Measurements from ENCODE around the gene PRR20B. TPM values are rescaled to one million over a fixed set of nuclear protein-coding genes. Genes with fewer than 3 reads are reported as not detected.
"Not testable (repeated sequence)": the region's sequence is repeated elsewhere in the genome, so short reads cannot be mapped to it uniquely, and the experiment has no call there.

Gene PRR20B
- not detected for polyA plus RNA-seq (ENCODE audit: insufficient read length in 4 of 4)

DNA sequence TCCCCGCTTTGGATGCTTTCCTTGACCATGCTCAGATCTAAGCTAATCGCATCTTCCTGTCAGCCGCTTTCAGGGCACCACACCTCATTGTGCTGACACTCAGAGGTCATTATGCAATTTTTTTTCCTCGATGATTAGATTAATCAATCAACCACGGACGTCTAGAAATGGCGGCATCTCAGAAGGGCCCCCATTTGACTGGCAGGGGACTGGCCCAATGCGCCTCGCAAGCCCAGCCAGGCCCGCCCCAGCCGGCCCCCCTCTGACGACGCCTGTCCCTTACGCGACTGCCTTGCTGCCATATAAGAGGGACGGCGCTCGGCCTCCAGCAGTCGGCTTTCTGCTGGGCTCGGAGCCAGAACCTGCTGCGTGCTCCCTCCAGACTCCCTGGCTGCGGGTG is at the start of gene PRR20B:
TSS of gene PRR20B (plus strand) at position 301 of the 400 bp plus-strand sequence. CDS start 387 bp downstream, outside the sequence.
- DNase-seq (ENCODE audit: low read depth in 4 of 4, low spot score in 3 of 4), result not testable (repeated sequence)

DNA sequence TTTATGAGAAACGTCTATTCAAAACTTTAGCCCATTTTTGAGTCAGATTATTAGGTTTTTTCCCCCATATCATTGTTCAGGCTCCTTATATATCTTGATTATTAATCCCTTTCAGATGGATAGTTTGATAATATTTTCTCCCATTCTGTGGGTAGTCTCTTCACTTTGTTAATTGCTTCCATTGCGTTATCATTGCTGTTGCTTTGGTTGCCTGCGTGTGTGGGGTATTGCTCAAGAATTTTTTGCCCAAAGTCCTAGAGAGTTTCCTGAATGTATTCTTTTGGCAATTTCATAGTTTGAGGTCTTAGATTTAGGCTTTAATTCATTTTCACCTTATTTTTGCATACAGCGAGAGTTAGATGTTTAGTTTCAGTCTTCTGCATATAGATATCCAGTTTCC is 32.3 kb upstream of the PRR20B start:
- no peak for DNase-seq (ENCODE audit: low read depth in 4 of 4, low spot score in 3 of 4)

DNA sequence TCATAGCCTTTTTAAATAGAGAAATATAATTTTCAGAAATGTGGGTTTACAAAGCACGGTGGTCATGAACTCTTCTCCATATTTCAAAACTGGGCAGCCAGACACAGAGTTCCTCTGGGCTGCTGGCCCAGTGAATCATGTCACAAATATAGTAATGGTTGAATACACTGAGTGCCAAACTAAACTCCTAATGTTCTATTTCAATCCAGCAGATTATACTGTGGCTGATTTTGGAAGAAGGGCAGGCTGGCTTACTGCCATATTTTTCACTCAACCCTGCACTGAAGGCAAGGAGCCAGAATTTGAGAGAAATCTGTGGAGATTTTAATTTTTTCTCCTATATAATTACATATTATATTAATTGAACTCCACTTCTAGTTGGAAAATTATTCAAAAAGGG is 23.6 kb upstream of the PRR20B start:
- no peak for DNase-seq (ENCODE audit: low read depth in 4 of 4, low spot score in 3 of 4)

DNA sequence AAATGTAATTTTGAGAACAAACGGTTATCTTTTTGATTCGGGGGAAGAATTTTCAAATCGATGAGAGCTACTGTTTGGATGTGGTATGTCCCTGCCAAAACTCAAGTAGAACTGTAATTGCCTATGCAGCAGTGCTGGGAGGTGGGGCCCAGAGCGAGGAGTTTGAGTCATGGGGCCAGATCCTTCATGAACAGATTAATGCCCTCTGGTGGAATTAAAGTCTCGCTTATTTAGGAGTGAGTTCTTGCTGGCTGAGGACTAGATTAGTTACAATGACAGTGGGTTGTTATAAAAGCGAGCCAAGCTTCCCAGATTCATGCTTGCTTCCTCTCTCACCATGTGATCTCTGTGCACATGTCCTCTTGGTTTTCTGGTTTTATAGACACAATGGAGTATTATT is 18.4 kb upstream of the PRR20B start:
- DNase-seq (ENCODE audit: low read depth in 4 of 4, low spot score in 3 of 4), result no peak

DNA sequence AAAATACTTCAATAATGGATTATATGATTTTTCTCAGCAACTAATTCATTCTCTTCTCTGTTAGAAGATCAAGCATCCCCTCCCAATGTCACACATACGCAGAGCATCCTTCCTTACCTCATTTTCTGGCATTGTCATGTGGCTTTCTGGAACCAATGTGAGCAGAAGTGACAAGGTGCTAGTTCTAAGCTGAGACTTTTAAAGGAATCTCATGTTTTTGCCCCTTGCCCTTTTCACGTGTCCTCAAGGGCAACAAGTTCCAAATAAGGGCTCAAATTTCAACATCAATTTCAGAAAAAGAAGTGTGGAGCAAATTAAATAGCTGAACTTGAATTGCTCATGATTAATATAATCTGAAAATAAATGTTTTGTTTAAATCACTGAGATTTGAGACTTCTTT is 11.2 kb upstream of the PRR20B start:
- no peak for DNase-seq (ENCODE audit: low read depth in 4 of 4, low spot score in 3 of 4)

DNA sequence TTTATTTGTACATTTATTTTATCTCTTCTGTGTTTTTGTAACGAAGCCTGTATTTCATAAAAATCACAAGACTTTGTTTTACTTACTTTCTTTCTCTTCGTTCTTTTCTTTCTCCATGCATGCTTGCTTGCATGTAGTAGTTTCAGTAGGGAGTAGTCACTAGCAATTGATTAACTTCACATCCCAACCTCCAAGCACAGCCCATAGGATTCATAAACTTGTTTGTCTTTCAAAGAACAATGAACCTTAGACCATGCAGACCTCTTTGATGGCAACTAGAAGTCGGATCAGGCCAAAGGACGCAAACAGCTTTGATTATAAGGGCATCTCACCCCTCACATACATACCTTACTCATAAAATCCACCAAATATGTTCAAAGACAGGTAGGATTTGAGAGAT is 9.7 kb upstream of the PRR20B start:
- peak in 1 of 4 donors; percentile 0 for DNase-seq (ENCODE audit: low read depth in 4 of 4, low spot score in 3 of 4)

DNA sequence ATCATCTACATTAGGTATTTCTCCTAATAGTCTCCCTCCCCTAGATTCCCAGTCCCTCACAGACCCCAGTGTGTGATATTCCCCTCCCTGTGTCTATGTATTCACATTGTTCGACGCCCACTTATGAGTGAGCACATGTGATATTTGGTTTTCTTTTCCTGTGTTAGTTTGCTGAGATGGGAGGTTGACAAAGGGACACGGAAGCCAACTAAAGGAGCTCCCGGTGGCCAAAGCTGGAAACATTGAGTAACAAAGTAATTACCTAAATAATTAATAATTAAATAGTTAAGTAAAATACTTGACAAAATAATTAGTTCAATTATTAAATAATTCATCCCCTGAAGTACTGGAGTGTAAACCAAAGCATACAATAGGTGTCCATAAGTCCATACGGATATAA is 8.3 kb upstream of the PRR20B start:
- DNase-seq (ENCODE audit: low read depth in 4 of 4, low spot score in 3 of 4), result no peak

DNA sequence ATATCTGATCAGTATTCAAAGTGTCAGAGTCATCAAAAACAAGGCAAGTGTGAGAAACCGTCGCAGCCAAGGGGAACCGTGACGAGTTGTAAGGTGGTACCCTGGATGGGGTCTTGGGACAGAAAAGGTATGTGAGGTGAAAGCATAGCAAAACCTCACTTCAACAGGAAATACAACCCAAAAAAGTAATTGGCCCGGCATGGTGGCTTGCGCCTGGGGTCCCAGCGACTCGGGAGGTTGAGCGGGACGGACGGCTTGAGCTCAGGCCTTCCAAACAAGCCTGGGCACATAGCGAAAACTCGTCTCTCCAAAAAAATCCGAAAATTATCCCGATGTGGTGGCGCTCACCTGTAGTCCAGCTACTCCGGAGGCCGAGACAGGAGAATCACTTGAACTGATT is 7.5 kb upstream of the PRR20B start:
- not testable (repeated sequence) for DNase-seq (ENCODE audit: low read depth in 4 of 4, low spot score in 3 of 4)

DNA sequence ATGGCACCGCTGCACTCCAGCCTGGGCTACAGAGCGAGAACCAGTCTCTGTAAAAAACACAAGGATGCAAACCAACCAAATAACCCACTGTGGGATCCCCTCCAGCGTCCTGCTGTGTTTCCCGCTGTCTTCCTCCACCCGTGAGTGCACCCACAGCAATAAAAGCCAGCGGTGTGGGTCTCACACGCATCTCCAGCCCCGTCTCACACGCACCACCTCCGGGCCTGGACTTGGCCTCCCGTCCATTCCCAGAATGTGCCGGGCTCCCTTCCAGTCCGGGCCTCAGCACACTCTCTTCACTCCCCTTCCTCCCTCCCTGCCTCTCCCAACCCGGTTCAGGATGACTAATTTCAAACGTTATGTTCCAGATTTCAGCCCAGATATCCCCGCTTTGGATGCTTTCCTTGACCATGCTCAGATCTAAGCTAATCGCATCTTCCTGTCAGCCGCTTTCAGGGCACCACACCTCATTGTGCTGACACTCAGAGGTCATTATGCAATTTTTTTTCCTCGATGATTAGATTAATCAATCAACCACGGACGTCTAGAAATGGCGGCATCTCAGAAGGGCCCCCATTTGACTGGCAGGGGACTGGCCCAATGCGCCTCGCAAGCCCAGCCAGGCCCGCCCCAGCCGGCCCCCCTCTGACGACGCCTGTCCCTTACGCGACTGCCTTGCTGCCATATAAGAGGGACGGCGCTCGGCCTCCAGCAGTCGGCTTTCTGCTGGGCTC is 6.9 kb upstream of the PRR20B start, which contains the start of gene PRR20A:
TSS of gene PRR20A (plus strand) at position 684 of the 734 bp plus-strand sequence. CDS start 387 bp downstream, outside the sequence.
- not testable (repeated sequence) for DNase-seq (ENCODE audit: low read depth in 4 of 4, low spot score in 3 of 4)

DNA sequence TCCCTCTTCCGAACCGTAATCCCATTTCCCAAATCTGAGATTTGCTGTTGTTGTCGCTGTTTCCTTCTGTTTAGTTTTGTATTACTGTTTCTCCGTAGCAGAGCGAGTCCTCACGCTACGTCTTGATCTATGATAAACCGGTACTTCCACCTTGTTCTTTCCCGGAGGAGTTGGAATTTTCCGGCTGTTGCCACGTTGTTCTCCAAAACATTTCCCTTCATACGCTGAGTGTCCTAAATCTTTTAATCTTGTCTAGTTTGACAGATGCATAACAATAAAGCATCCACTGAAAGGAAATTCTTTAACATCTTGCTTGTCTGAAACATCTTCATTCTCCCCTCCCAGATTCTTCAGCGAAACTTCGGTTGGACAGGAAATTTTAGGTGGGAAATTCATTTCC is 818 bp downstream of the PRR20B start:
- DNase-seq (ENCODE audit: low read depth in 4 of 4, low spot score in 3 of 4), result not testable (repeated sequence)

DNA sequence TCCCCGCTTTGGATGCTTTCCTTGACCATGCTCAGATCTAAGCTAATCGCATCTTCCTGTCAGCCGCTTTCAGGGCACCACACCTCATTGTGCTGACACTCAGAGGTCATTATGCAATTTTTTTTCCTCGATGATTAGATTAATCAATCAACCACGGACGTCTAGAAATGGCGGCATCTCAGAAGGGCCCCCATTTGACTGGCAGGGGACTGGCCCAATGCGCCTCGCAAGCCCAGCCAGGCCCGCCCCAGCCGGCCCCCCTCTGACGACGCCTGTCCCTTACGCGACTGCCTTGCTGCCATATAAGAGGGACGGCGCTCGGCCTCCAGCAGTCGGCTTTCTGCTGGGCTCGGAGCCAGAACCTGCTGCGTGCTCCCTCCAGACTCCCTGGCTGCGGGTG is 6.5 kb downstream of the PRR20B start, which contains the start of gene PRR20C:
TSS of gene PRR20C (plus strand) at position 301 of the 400 bp plus-strand sequence. CDS start 387 bp downstream, outside the sequence.
- not testable (repeated sequence) for DNase-seq (ENCODE audit: low read depth in 4 of 4, low spot score in 3 of 4)

DNA sequence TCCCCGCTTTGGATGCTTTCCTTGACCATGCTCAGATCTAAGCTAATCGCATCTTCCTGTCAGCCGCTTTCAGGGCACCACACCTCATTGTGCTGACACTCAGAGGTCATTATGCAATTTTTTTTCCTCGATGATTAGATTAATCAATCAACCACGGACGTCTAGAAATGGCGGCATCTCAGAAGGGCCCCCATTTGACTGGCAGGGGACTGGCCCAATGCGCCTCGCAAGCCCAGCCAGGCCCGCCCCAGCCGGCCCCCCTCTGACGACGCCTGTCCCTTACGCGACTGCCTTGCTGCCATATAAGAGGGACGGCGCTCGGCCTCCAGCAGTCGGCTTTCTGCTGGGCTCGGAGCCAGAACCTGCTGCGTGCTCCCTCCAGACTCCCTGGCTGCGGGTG is 13.0 kb downstream of the PRR20B start, which contains the start of gene PRR20D:
TSS of gene PRR20D (plus strand) at position 301 of the 400 bp plus-strand sequence. CDS start 387 bp downstream, outside the sequence.
- not testable (repeated sequence) for DNase-seq (ENCODE audit: low read depth in 4 of 4, low spot score in 3 of 4)

DNA sequence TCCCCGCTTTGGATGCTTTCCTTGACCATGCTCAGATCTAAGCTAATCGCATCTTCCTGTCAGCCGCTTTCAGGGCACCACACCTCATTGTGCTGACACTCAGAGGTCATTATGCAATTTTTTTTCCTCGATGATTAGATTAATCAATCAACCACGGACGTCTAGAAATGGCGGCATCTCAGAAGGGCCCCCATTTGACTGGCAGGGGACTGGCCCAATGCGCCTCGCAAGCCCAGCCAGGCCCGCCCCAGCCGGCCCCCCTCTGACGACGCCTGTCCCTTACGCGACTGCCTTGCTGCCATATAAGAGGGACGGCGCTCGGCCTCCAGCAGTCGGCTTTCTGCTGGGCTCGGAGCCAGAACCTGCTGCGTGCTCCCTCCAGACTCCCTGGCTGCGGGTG is 19.6 kb downstream of the PRR20B start, which contains the start of gene PRR20E:
TSS of gene PRR20E (plus strand) at position 301 of the 400 bp plus-strand sequence. CDS start 387 bp downstream, outside the sequence.
- not testable (repeated sequence) for DNase-seq (ENCODE audit: low read depth in 4 of 4, low spot score in 3 of 4)

DNA sequence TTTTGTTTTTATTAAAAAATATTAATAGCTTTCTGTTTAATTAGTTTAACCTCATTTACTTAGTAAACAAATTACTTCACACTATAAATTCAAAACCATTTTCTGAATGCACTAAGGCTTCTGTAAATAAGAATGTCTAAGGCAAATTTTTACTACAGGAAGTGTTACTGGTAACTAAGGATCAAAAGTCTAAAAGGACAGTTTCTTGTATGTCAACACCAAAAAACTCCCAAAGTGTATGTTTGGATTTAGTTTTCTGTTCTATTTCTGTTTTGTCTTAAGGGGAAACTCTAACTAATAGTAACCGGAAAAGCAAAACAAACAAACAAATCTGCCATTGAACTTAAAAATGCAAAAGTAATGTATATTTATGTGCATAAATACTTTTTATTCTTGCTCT is 44.4 kb downstream of the PRR20B start:
- DNase-seq (ENCODE audit: low read depth in 4 of 4, low spot score in 3 of 4), result no peak

Other genes with a start within 250 kb of the PRR20B start
- not detected for gene PRR20A, start 6.6 kb upstream of the PRR20B start, polyA plus RNA-seq (ENCODE audit: insufficient read length in 4 of 4)
- not detected for gene PRR20C, start 6.6 kb downstream of the PRR20B start, polyA plus RNA-seq (ENCODE audit: insufficient read length in 4 of 4)
- gene PRR20D, start 13.1 kb downstream of the PRR20B start, polyA plus RNA-seq (ENCODE audit: insufficient read length in 4 of 4), result not detected
- not detected for gene PRR20E, start 19.7 kb downstream of the PRR20B start, polyA plus RNA-seq (ENCODE audit: insufficient read length in 4 of 4)